Neural crest cell (in vitro differentiated cells): ENCODE data around the gene FOXD2. TPM values are rescaled to one million over a fixed set of nuclear protein-coding genes. Genes with fewer than 3 reads are reported as not detected.
A peak's percentile ranks its signal among the peaks of the same experiment; 100 is the strongest.

Experiments used
- DNase-seq: peaks from one replicate; pipeline ENCODE4 v3.0.0; 2021; ENCODE audit warnings: low read depth, mixed read lengths, low spot score
- H3K27ac Mint-ChIP-seq: one replicate; pipeline ENCODE4 v1.8.0; 2021; ENCODE audit warnings: mild to moderate bottlenecking, mixed read lengths; ENCODE audit not compliant: unreplicated experiment
- H3K27me3 Mint-ChIP-seq: 2 replicates; pipeline ENCODE4 v1.8.0; 2021; ENCODE audit warnings: low read depth, mild to moderate bottlenecking, mixed read lengths
- H3K36me3 Mint-ChIP-seq: 2 replicates; pipeline ENCODE4 v1.8.0; 2021; ENCODE audit warnings: low read depth, mild to moderate bottlenecking, mixed read lengths
- H3K4me1 Mint-ChIP-seq: 2 replicates; pipeline ENCODE4 v1.8.0; 2021; ENCODE audit warnings: mixed read lengths
- H3K4me3 Mint-ChIP-seq: one replicate; pipeline ENCODE4 v1.8.0; 2021; ENCODE audit warnings: mild to moderate bottlenecking, mixed read lengths
- H3K9me3 Mint-ChIP-seq: 2 replicates; pipeline ENCODE4 v1.8.0; 2021; ENCODE audit warnings: mixed read lengths
- total RNA-seq: library from RNA; stranded (reverse); gene quantifications from 2 replicates; pipeline ENCODE4 v1.2.1, GENCODE V29; 2021
- TF ChIP-seq, protein P1 (sequence below): fragments of 200-600 bp; sonication (generic); conservative IDR thresholded peaks from 2 replicates; pipeline ENCODE4 v1.5.0; 2021; ENCODE audit warnings: antibody characterized with exemption, mild to moderate bottlenecking

Gene FOXD2
- total RNA-seq, 1 donor from 2014 or later = 17.3 TPM

DNA sequence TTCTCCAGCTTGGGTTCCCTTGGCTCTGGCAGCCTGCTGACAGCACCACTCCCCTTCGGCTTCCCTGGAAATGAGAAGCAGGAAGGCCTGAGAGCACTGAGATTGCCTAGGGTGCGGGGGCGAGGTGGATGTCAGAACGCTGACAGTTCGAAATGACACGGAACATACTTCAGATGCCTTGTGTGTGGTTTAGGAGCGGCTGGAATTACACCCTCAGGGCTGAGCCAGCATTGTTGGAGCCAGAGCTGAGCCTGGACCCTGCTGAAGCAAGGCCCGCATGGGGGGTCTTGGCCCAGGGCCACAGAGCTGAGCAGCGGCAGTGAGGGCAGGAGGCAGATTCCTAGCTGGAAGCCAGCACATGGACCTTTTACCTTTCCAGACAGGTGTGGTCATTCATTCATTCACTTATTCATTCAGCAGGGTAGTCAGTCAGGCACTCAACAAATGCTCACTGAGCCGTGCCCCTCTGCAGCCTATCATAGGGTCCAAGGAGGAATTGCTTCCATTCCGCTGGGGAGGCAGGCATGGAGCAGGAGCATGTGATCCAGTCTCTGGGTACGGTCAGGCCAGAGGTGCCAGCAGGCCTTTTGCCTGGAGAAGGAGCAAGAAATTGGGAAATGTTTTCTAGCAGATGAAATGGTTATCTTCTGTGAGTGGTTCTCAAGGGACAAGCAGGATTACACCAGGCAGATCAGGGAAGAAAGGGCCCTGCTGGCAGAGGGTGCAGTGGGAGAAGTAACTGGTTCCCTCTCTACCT lies 28.4 kb upstream of the FOXD2 start:
- no peak overlapping the region for H3K4me3 Mint-ChIP-seq
- H3K27me3 Mint-ChIP-seq = peaks cover 34% of the 10 kb centered on the region
- no peaks in the 10 kb centered on the region for H3K9me3 Mint-ChIP-seq
- H3K27ac Mint-ChIP-seq = no peak overlapping the region
- no peaks in the 10 kb centered on the region for H3K36me3 Mint-ChIP-seq
- DNase-seq = no peak
- H3K4me1 Mint-ChIP-seq = no peaks in the 10 kb centered on the region
- TF ChIP-seq, protein P1, sequence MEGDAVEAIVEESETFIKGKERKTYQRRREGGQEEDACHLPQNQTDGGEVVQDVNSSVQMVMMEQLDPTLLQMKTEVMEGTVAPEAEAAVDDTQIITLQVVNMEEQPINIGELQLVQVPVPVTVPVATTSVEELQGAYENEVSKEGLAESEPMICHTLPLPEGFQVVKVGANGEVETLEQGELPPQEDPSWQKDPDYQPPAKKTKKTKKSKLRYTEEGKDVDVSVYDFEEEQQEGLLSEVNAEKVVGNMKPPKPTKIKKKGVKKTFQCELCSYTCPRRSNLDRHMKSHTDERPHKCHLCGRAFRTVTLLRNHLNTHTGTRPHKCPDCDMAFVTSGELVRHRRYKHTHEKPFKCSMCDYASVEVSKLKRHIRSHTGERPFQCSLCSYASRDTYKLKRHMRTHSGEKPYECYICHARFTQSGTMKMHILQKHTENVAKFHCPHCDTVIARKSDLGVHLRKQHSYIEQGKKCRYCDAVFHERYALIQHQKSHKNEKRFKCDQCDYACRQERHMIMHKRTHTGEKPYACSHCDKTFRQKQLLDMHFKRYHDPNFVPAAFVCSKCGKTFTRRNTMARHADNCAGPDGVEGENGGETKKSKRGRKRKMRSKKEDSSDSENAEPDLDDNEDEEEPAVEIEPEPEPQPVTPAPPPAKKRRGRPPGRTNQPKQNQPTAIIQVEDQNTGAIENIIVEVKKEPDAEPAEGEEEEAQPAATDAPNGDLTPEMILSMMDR = no peak

DNA sequence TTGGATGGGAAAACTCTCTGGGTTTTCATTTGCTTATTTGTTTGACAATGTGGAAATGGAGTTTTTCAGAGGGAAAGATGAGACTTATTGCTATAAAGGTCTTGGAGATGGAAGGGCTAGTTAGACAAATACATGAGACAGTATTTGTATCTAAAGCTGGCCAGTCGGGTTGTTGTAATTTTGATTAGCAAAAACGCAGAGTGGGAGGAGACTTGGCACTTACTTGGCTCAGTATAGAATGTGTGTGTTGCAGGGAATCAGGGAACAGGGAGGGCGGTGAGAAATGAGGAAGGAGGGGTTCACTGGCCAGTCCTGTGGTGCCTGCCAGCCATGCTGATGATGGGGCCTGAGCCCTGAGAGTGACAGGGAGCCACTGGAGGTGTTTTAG lies 27.8 kb upstream of the FOXD2 start:
- H3K9me3 Mint-ChIP-seq = no peaks in the 10 kb centered on the region
- H3K4me1 Mint-ChIP-seq = no peaks in the 10 kb centered on the region
- TF ChIP-seq, protein P1 = no peak
- H3K4me3 Mint-ChIP-seq = no peak overlapping the region
- DNase-seq = no peak
- no peaks in the 10 kb centered on the region for H3K36me3 Mint-ChIP-seq
- no peak overlapping the region for H3K27ac Mint-ChIP-seq
- peaks cover 40% of the 10 kb centered on the region for H3K27me3 Mint-ChIP-seq

DNA sequence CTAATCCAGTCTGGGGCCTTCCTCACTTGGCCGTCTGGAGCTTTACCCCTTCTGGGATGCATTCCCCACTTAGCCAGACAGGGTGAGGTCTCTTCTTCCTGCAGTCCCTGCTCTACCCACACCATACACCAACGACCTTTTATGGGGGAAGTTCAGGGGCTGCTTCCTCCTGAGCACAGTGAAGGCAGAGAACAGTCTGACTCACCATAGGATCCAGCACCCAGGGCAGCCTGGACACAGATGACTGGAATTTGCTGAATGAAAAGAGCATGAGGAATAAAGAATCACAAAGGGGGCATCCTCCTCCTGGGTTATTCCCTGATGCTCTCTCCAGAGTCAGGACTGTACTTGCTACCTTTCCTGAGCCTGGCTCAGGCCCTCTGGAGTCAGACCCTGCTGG lies 26.4 kb upstream of the FOXD2 start:
- Mint-ChIP-seq H3K36me3 (no peaks in the 10 kb centered on the region), H3K27me3 (peaks cover 49% of the 10 kb centered on the region), H3K4me3 (no peak overlapping the region), H3K9me3 (no peaks in the 10 kb centered on the region), H3K4me1 (no peaks in the 10 kb centered on the region), H3K27ac (no peak overlapping the region)
- DNase-seq = no peak
- TF ChIP-seq, protein P1 = no peak

GRCh38 chr1:47412437-47412836 lies 25.4 kb upstream of the FOXD2 start:
- TF ChIP-seq, protein P1 = no peak
- Mint-ChIP-seq H3K36me3 (no peaks in the 10 kb centered on the region), H3K27ac (no peak overlapping the region), H3K4me1 (no peaks in the 10 kb centered on the region), H3K4me3 (no peak overlapping the region), H3K9me3 (no peaks in the 10 kb centered on the region), H3K27me3 (peaks cover 54% of the 10 kb centered on the region)
- DNase-seq = no peak

DNA sequence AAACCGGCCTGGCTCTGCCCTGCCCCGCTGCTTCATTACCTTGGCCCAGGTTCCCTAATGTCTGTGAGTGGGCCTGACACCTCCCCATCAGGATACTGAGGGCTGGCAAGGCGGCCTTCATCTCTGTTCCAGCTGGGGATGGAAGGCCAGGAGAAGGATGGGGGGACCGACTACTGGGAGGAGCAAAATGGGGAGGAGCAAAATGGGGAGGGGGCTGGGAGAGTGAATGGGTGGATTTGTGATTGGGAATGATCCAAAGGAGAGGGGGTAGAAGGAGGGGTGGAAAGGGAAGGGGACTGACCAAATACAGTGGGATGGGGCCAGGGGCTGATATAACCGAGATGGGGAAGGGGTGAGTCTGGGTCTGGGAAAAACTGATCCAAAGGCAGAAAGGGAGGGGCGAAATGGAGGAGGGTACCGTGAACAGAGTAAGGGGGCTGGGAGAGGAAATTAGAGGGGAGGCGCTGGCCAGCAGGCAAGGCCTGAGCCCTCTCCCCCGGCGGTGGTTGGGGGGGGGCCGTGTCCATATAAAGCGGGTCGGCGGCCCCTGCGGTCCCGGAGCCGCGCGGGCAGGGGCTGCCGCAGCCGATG lies 22.0 kb upstream of the FOXD2 start, which contains the start of gene FOXE3:
FOXE3 (plus strand) TSS at position 558 of the 591 bp plus-strand sequence; CDS start at position 589, 31 bp downstream.
- Mint-ChIP-seq H3K4me3 (peak within 1 kb of the TSS; percentile 67), H3K9me3 (no peaks in the 10 kb centered on the region), H3K27me3 (peaks cover 75% of the 10 kb centered on the region), H3K27ac (no peak within 1 kb of the TSS), H3K4me1 (no peaks in the 10 kb centered on the region), H3K36me3 (no peaks in the 10 kb centered on the region)
- no peak for DNase-seq
- TF ChIP-seq, protein P1 = no peak
